Immature natural killer cell (primary cell): ENCODE data around the gene ZRANB1. TPM values are rescaled to one million over a fixed set of nuclear protein-coding genes. Genes with fewer than 3 reads are reported as not detected.

Experiments used
- DNase-seq, 3 donors: peaks; one replicate each; pipeline ENCODE4 v3.0.0; 2022; ENCODE audit warnings: mixed read lengths in 1 of 3
- H3K27ac Mint-ChIP-seq, 6 donors: one replicate each; pipeline ENCODE4 v1.8.0; 2020; ENCODE audit warnings: mixed read lengths in 6 of 6, mild to moderate bottlenecking in 5 of 6, inconsistent platforms in 4 of 6, moderate library complexity in 3 of 6
- H3K27me3 Mint-ChIP-seq, 3 donors: one replicate each; pipeline ENCODE4 v1.8.0; 2020 to 2021; ENCODE audit warnings: low read depth in 3 of 3, mild to moderate bottlenecking in 3 of 3, mixed read lengths in 3 of 3, moderate library complexity in 3 of 3, inconsistent platforms in 1 of 3
- H3K36me3 Mint-ChIP-seq, 3 donors: one replicate each; pipeline ENCODE4 v1.8.0; 2020; ENCODE audit warnings: mixed read lengths in 3 of 3, inconsistent platforms in 2 of 3, mild to moderate bottlenecking in 2 of 3
- H3K4me1 Mint-ChIP-seq, 2 donors: one replicate each; pipeline ENCODE4 v1.8.0; 2020; ENCODE audit warnings: inconsistent platforms in 2 of 2, mild to moderate bottlenecking in 2 of 2, mixed read lengths in 2 of 2, moderate library complexity in 1 of 2
- H3K4me3 Mint-ChIP-seq, 5 donors: one replicate each; pipeline ENCODE4 v1.8.0; 2020; ENCODE audit warnings: mild to moderate bottlenecking in 5 of 5, mixed read lengths in 5 of 5, inconsistent platforms in 3 of 5, moderate library complexity in 3 of 5
- H3K9me3 Mint-ChIP-seq, 6 donors: one replicate each; pipeline ENCODE4 v1.8.0; 2020; ENCODE audit warnings: mild to moderate bottlenecking in 6 of 6, mixed read lengths in 6 of 6, inconsistent platforms in 4 of 6, moderate library complexity in 3 of 6
- polyA plus RNA-seq, 3 donors: library from polyadenylated mRNA; unstranded; fragments of 300-500 nt; fragmentation: Illumina TruSeq; gene quantifications; one replicate each; pipeline ENCODE4 v1.2.3, GENCODE V29; 2021

ZRANB1 gene
- 1 to 10 TPM; 3.8 to 7.1 (median 5.6) TPM for polyA plus RNA-seq

- Mint-ChIP-seq H3K4me1 (peaks cover 51 to 67% of the 10 kb centered on the region in 2 donors), H3K4me3 (peak within 1 kb of the TSS in 2 of 5 donors; percentile 1 to 43), H3K36me3 (peaks cover 0 to 7% (median 0%) of the 10 kb centered on the region in 3 donors), H3K27ac (no peak within 1 kb of the TSS), H3K27me3 (peaks cover 0 to 3% (median 1%) of the 10 kb centered on the region in 3 donors), H3K9me3 (no peaks in the 10 kb centered on the region)
- DNase-seq, result no peak
These were observed at the start of gene ZRANB1 for GRCh38 chr10:124941823-124942222. Gene ZRANB1 (plus strand): TSS chr10:124942123. CDS start chr10:124942494, 371 bp downstream.

GRCh38 chr10:124892905-124893304 is 49.0 kb upstream of the ZRANB1 start:
- Mint-ChIP-seq H3K4me3 (no peak overlapping the region), H3K27ac (no peak overlapping the region), H3K36me3 (no peaks in the 10 kb centered on the region), H3K9me3 (no peaks in the 10 kb centered on the region), H3K4me1 (no peaks in the 10 kb centered on the region), H3K27me3 (peaks cover 2 to 8% (median 5%) of the 10 kb centered on the region in 3 donors)
- no peak for DNase-seq

GRCh38 chr10:124894569-124895215 is 47.2 kb upstream of the ZRANB1 start:
- Mint-ChIP-seq H3K4me3 (no peak overlapping the region), H3K4me1 (no peaks in the 10 kb centered on the region), H3K9me3 (no peaks in the 10 kb centered on the region), H3K36me3 (no peaks in the 10 kb centered on the region), H3K27ac (no peak overlapping the region), H3K27me3 (peaks cover 2 to 14% (median 7%) of the 10 kb centered on the region in 3 donors)
- DNase-seq, result no peak

- DNase-seq, result no peak
- H3K9me3 Mint-ChIP-seq, result no peaks in the 10 kb centered on the region
- no peak overlapping the region for H3K27ac Mint-ChIP-seq
- peaks cover 2 to 11% (median 7%) of the 10 kb centered on the region in 3 donors for H3K27me3 Mint-ChIP-seq
- no peaks in the 10 kb centered on the region for H3K4me1 Mint-ChIP-seq
- no peak overlapping the region for H3K4me3 Mint-ChIP-seq
- H3K36me3 Mint-ChIP-seq, result no peaks in the 10 kb centered on the region
These were observed 45.2 kb upstream of the ZRANB1 start for GRCh38 chr10:124896751-124897150.

- H3K4me1 Mint-ChIP-seq, result no peaks in the 10 kb centered on the region
- H3K27ac Mint-ChIP-seq, result no peak overlapping the region
- no peaks in the 10 kb centered on the region for H3K9me3 Mint-ChIP-seq
- no peaks in the 10 kb centered on the region for H3K36me3 Mint-ChIP-seq
- H3K4me3 Mint-ChIP-seq, result no peak overlapping the region
- peaks cover 2 to 14% (median 10%) of the 10 kb centered on the region in 3 donors for H3K27me3 Mint-ChIP-seq
- no peak for DNase-seq
These were observed 43.5 kb upstream of the ZRANB1 start for GRCh38 chr10:124898471-124898870.

GRCh38 chr10:124899151-124899550 is 42.8 kb upstream of the ZRANB1 start:
- no peak overlapping the region for H3K27ac Mint-ChIP-seq

GRCh38 chr10:124902462-124902861 is 39.5 kb upstream of the ZRANB1 start:
- H3K36me3 Mint-ChIP-seq, result no peaks in the 10 kb centered on the region
- H3K4me1 Mint-ChIP-seq, result no peaks in the 10 kb centered on the region
- no peak for DNase-seq
- no peak overlapping the region for H3K4me3 Mint-ChIP-seq
- H3K27ac Mint-ChIP-seq, result no peak overlapping the region
- H3K9me3 Mint-ChIP-seq, result no peaks in the 10 kb centered on the region
- peaks cover 0 to 12% (median 9%) of the 10 kb centered on the region in 3 donors for H3K27me3 Mint-ChIP-seq

More at GRCh38 chr10:124899151-124899550, 42.8 kb upstream of the ZRANB1 start:
- no peak for DNase-seq
- Mint-ChIP-seq H3K4me3 (no peak overlapping the region), H3K9me3 (no peaks in the 10 kb centered on the region), H3K27me3 (peaks cover 2 to 13% (median 12%) of the 10 kb centered on the region in 3 donors), H3K36me3 (no peaks in the 10 kb centered on the region), H3K4me1 (no peaks in the 10 kb centered on the region)

- no peaks in the 10 kb centered on the region for H3K4me1 Mint-ChIP-seq
- H3K4me3 Mint-ChIP-seq, result no peak overlapping the region
- H3K27me3 Mint-ChIP-seq, result peaks cover 0 to 12% (median 9%) of the 10 kb centered on the region in 3 donors
- no peaks in the 10 kb centered on the region for H3K9me3 Mint-ChIP-seq
- no peaks in the 10 kb centered on the region for H3K36me3 Mint-ChIP-seq
- no peak for DNase-seq
- no peak overlapping the region for H3K27ac Mint-ChIP-seq
These were observed 38.8 kb upstream of the ZRANB1 start for GRCh38 chr10:124903111-124903510.

GRCh38 chr10:124904796-124905195 is 37.1 kb upstream of the ZRANB1 start:
- H3K36me3 Mint-ChIP-seq, result no peaks in the 10 kb centered on the region
- no peak overlapping the region for H3K4me3 Mint-ChIP-seq
- no peaks in the 10 kb centered on the region for H3K4me1 Mint-ChIP-seq
- H3K27me3 Mint-ChIP-seq, result peaks cover 0 to 10% (median 3%) of the 10 kb centered on the region in 3 donors
- no peaks in the 10 kb centered on the region for H3K9me3 Mint-ChIP-seq
- no peak for DNase-seq
- H3K27ac Mint-ChIP-seq, result no peak overlapping the region

GRCh38 chr10:124906551-124907001 is 35.3 kb upstream of the ZRANB1 start:
- no peak for DNase-seq
- Mint-ChIP-seq H3K27me3 (peaks cover 0 to 16% (median 6%) of the 10 kb centered on the region in 3 donors), H3K9me3 (no peaks in the 10 kb centered on the region), H3K4me3 (no peak overlapping the region), H3K27ac (no peak overlapping the region), H3K36me3 (no peaks in the 10 kb centered on the region), H3K4me1 (no peaks in the 10 kb centered on the region)

GRCh38 chr10:124909563-124909962 is 32.4 kb upstream of the ZRANB1 start:
- H3K4me1 Mint-ChIP-seq, result no peaks in the 10 kb centered on the region
- H3K36me3 Mint-ChIP-seq, result no peaks in the 10 kb centered on the region
- peaks cover 0 to 14% (median 6%) of the 10 kb centered on the region in 3 donors for H3K27me3 Mint-ChIP-seq
- DNase-seq, result no peak
- no peaks in the 10 kb centered on the region for H3K9me3 Mint-ChIP-seq
- H3K4me3 Mint-ChIP-seq, result no peak overlapping the region
- H3K27ac Mint-ChIP-seq, result no peak overlapping the region

GRCh38 chr10:124911124-124912067 is 30.5 kb upstream of the ZRANB1 start:
- H3K36me3 Mint-ChIP-seq, result no peaks in the 10 kb centered on the region
- peaks cover 7 to 14% of the 10 kb centered on the region in 2 donors for H3K4me1 Mint-ChIP-seq
- no peak overlapping the region for H3K4me3 Mint-ChIP-seq
- no peaks in the 10 kb centered on the region for H3K9me3 Mint-ChIP-seq
- no peak overlapping the region for H3K27ac Mint-ChIP-seq
- H3K27me3 Mint-ChIP-seq, result peaks cover 0 to 20% (median 9%) of the 10 kb centered on the region in 3 donors
- no peak for DNase-seq

GRCh38 chr10:124912101-124912886 is 29.6 kb upstream of the ZRANB1 start:
- Mint-ChIP-seq H3K4me1 (peaks cover 7 to 15% of the 10 kb centered on the region in 2 donors), H3K9me3 (no peaks in the 10 kb centered on the region), H3K27me3 (peaks cover 0 to 24% (median 9%) of the 10 kb centered on the region in 3 donors), H3K4me3 (no peak overlapping the region), H3K36me3 (no peaks in the 10 kb centered on the region), H3K27ac (no peak overlapping the region)
- no peak for DNase-seq
